Activated CD4-positive, alpha-beta T cell treated with anti-CD3 and anti-CD28 coated beads, Interleukin-2, amount 10 ng/mL, durations not matched to agents 7 days and 5 days (primary cell): ENCODE measurements around the gene GALNT14. TPM values are rescaled to one million over a fixed set of nuclear protein-coding genes. Genes with fewer than 3 reads are reported as not detected.

Experiments
- CTCF ChIA-PET: fragments of 350-600 bp; sonication (Branson Sonifier 250); formaldehyde crosslinking; loops from one replicate; lab custom pipeline; 2021; ENCODE audit warnings: antibody characterized with exemption; lab: Charles Lee
- POLR2A ChIA-PET: fragments of 350-600 bp; sonication (Branson Sonifier 250); formaldehyde crosslinking; loops from one replicate; lab custom pipeline; 2021; ENCODE audit warnings: antibody characterized with exemption; lab: Charles Lee
- DNase-seq: peaks from one replicate; pipeline ENCODE4 v3.0.0-alpha.2; 2020
- H3K27ac Mint-ChIP-seq: one replicate; pipeline ENCODE4 v1.8.0; 2021; ENCODE audit warnings: mild to moderate bottlenecking, moderate library complexity, mixed read lengths
- H3K27me3 Mint-ChIP-seq: one replicate; pipeline ENCODE4 v1.8.0; 2021; ENCODE audit warnings: mixed read lengths
- H3K36me3 Mint-ChIP-seq: one replicate; pipeline ENCODE4 v1.8.0; 2021; ENCODE audit warnings: low read depth, mixed read lengths
- H3K4me1 Mint-ChIP-seq: one replicate; pipeline ENCODE4 v1.8.0; 2021; ENCODE audit warnings: mixed read lengths
- H3K4me3 Mint-ChIP-seq: one replicate; pipeline ENCODE4 v1.8.0; 2021; ENCODE audit warnings: mild to moderate bottlenecking, moderate library complexity, mixed read lengths
- H3K9me3 Mint-ChIP-seq: one replicate; pipeline ENCODE4 v1.8.0; 2021; ENCODE audit warnings: mixed read lengths
- total RNA-seq, 2 experiments: library from RNA; stranded (reverse); gene quantifications; one replicate each; pipeline ENCODE4 v1.2.3, GENCODE V29; 2021

Gene GALNT14
- total RNA-seq, 2 experiments from 2014 or later = not detected

- Mint-ChIP-seq H3K27me3 (peaks cover 7% of the 10 kb centered on the region), H3K4me3 (no peak overlapping the region), H3K36me3 (no peaks in the 10 kb centered on the region), H3K4me1 (no peaks in the 10 kb centered on the region), H3K9me3 (no peaks in the 10 kb centered on the region), H3K27ac (no peak overlapping the region)
- no peak for DNase-seq
- CTCF ChIA-PET = interaction anchor here (0.6 to 1.7 kb wide), 3 partner anchors 8 to 183 kb away, joined by 3 read pairs; no protein-coding TSS in a partner anchor
- POLR2A ChIA-PET = no interaction called here
Measured at GRCh38 chr2:31150120-31150670, 12.0 kb upstream of the GALNT14 start.

GRCh38 chr2:31148514-31148913, 10.3 kb upstream of the GALNT14 start:
- DNase-seq = no peak
- Mint-ChIP-seq H3K36me3 (no peaks in the 10 kb centered on the region), H3K4me1 (no peaks in the 10 kb centered on the region), H3K27me3 (peaks cover 15% of the 10 kb centered on the region), H3K4me3 (no peak overlapping the region), H3K27ac (no peak overlapping the region), H3K9me3 (no peaks in the 10 kb centered on the region)
- ChIA-PET CTCF (no interaction called here), POLR2A (no interaction called here)

DNA sequence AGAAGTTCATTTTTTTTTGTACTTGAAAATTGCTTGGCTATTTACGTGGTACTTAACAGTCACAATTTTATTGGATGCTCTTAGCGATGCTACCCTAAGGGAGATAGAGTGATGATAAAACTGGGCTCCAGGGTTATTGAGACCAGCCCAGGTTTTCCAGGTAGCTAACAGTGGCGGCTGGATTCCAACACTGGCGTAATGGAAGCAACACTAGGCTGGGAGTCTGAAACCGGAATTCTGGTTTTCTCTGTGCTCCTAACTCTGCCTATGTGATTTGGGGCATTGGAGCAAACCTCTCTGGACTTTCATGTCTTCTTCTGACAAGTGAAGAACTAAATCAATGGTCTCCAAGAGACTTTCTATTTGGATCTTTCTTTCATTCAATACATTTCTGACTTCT, 9.4 kb upstream of the GALNT14 start:
- no peak for DNase-seq
- ChIA-PET POLR2A (no interaction called here), CTCF (no interaction called here)
- Mint-ChIP-seq H3K27me3 (peaks cover 15% of the 10 kb centered on the region), H3K9me3 (no peaks in the 10 kb centered on the region), H3K4me3 (no peak overlapping the region), H3K36me3 (no peaks in the 10 kb centered on the region), H3K4me1 (no peaks in the 10 kb centered on the region), H3K27ac (no peak overlapping the region)

DNA sequence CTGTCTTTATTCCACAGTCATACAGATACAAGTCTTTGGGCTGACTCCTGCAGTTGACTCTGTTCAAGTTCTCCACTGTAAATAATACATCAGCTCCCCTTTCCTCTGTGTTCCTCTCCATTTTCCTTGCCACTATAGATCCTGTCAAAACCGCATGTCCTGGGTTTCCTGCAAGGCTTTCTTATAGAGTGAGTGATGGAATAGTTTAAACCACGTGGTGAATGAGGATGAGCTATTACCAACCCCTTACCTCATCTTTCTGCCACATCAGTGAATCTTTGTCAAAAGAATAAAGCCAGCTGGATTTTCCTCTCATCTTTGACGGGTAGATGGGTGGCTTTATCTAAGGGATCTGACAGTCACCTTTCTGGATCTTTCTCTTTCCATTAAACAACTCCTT, 3.9 kb upstream of the GALNT14 start:
- Mint-ChIP-seq H3K27ac (no peak overlapping the region), H3K9me3 (no peaks in the 10 kb centered on the region), H3K4me3 (no peak overlapping the region), H3K36me3 (no peaks in the 10 kb centered on the region), H3K27me3 (peaks cover 37% of the 10 kb centered on the region), H3K4me1 (peaks cover 1% of the 10 kb centered on the region)
- POLR2A ChIA-PET = no interaction called here
- CTCF ChIA-PET = interaction anchor here (0.9 kb wide), 1 partner anchor 9 kb away, joined by 3 read pairs; no protein-coding TSS in a partner anchor
- no peak for DNase-seq

GRCh38 chr2:31141443-31142085, 3.3 kb upstream of the GALNT14 start:
- Mint-ChIP-seq H3K4me3 (no peak overlapping the region), H3K27me3 (peaks cover 41% of the 10 kb centered on the region), H3K9me3 (no peaks in the 10 kb centered on the region), H3K36me3 (no peaks in the 10 kb centered on the region), H3K27ac (no peak overlapping the region), H3K4me1 (peaks cover 7% of the 10 kb centered on the region)
- DNase-seq = no peak
- CTCF ChIA-PET = interaction anchor here (0.8 to 0.9 kb wide), 2 partner anchors 9 to 17 kb away, joined by 3 read pairs; no protein-coding TSS in a partner anchor
- POLR2A ChIA-PET = no interaction called here

GRCh38 chr2:31140151-31140550, 1.9 kb upstream of the GALNT14 start:
- Mint-ChIP-seq H3K9me3 (no peaks in the 10 kb centered on the region), H3K27ac (no peak overlapping the region), H3K4me1 (peaks cover 7% of the 10 kb centered on the region), H3K36me3 (no peaks in the 10 kb centered on the region), H3K4me3 (no peak overlapping the region), H3K27me3 (peaks cover 54% of the 10 kb centered on the region)
- no peak for DNase-seq
- ChIA-PET CTCF (no interaction called here), POLR2A (no interaction called here)

GRCh38 chr2:31139671-31140070, 1.4 kb upstream of the GALNT14 start:
- CTCF ChIA-PET = no interaction called here
- Mint-ChIP-seq H3K4me3 (no peak overlapping the region), H3K4me1 (peaks cover 7% of the 10 kb centered on the region), H3K9me3 (no peaks in the 10 kb centered on the region), H3K27me3 (peaks cover 57% of the 10 kb centered on the region), H3K27ac (no peak overlapping the region), H3K36me3 (no peaks in the 10 kb centered on the region)
- POLR2A ChIA-PET = no interaction called here
- DNase-seq = no peak

GRCh38 chr2:31137211-31138036, 816 bp downstream of the GALNT14 start:
- POLR2A ChIA-PET = no interaction called here
- no peaks in the 10 kb centered on the region for H3K9me3 Mint-ChIP-seq
- peaks cover 57% of the 10 kb centered on the region for H3K27me3 Mint-ChIP-seq
- H3K27ac Mint-ChIP-seq = no peak overlapping the region
- H3K4me3 Mint-ChIP-seq = peak overlapping the region; percentile 49
- no peak for DNase-seq
- no peaks in the 10 kb centered on the region for H3K36me3 Mint-ChIP-seq
- CTCF ChIA-PET = interaction anchor here (1.1 to 1.2 kb wide), 2 partner anchors 197 to 426 kb away, joined by 4 read pairs; no protein-coding TSS in a partner anchor
- H3K4me1 Mint-ChIP-seq = peaks cover 7% of the 10 kb centered on the region

DNA sequence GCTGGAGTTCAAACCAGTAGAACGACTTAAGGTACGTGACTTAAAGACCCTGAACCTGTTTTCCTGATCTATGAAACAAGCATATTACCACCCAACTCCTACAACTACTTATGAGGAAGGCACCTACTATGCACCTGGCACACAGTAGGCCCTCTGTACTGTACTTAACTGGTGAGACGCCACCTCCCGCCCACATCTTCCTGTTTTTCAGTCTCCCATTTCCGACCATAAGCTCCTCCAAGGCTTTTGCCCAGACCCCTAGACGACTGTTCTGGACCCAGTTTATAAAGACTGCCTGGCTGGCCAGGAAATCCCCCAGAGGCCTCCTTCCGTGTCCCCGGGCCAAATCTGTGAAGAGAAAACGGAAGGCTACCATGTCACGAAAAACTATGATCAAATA, 1.5 kb downstream of the GALNT14 start:
- no peaks in the 10 kb centered on the region for H3K36me3 Mint-ChIP-seq
- no peak overlapping the region for H3K27ac Mint-ChIP-seq
- peaks cover 53% of the 10 kb centered on the region for H3K27me3 Mint-ChIP-seq
- peak overlapping the region; percentile 1 for H3K4me3 Mint-ChIP-seq
- H3K9me3 Mint-ChIP-seq = no peaks in the 10 kb centered on the region
- no peak for DNase-seq
- ChIA-PET POLR2A (no interaction called here), CTCF (no interaction called here)
- peaks cover 7% of the 10 kb centered on the region for H3K4me1 Mint-ChIP-seq

DNA sequence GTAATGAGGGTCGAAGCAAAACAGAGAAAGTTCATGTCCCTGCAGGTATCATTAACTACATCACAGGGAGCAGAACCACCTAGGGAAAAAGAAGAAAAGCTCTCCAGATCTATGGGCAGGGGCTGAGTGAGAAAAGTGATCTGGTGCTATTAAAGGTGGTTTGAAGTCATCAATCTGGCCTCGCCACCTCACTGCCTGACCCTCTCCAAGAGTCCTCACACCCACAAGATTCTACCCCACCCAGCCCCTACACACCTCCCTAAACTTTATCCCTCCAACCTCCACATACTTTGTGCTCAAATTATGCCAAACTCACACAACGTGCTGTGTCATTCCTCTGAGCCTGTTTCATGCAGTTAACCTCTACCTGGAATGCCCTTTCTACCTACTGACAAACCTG, 2.2 kb downstream of the GALNT14 start:
- Mint-ChIP-seq H3K4me1 (peaks cover 7% of the 10 kb centered on the region), H3K36me3 (no peaks in the 10 kb centered on the region), H3K4me3 (no peak overlapping the region), H3K9me3 (no peaks in the 10 kb centered on the region), H3K27me3 (peaks cover 53% of the 10 kb centered on the region), H3K27ac (no peak overlapping the region)
- no peak for DNase-seq
- POLR2A ChIA-PET = no interaction called here
- CTCF ChIA-PET = interaction anchor here (0.6 kb wide), 1 partner anchor 16 kb away, joined by 3 read pairs; no protein-coding TSS in a partner anchor

- H3K4me3 Mint-ChIP-seq = no peak overlapping the region
- no peaks in the 10 kb centered on the region for H3K36me3 Mint-ChIP-seq
- peaks cover 44% of the 10 kb centered on the region for H3K27me3 Mint-ChIP-seq
- no peaks in the 10 kb centered on the region for H3K9me3 Mint-ChIP-seq
- CTCF ChIA-PET = no interaction called here
- POLR2A ChIA-PET = no interaction called here
- DNase-seq = no peak
- H3K4me1 Mint-ChIP-seq = peaks cover 7% of the 10 kb centered on the region
- H3K27ac Mint-ChIP-seq = no peak overlapping the region
Measured at GRCh38 chr2:31134480-31134879, 3.8 kb downstream of the GALNT14 start.

- H3K36me3 Mint-ChIP-seq = no peaks in the 10 kb centered on the region
- POLR2A ChIA-PET = no interaction called here
- H3K4me3 Mint-ChIP-seq = no peak overlapping the region
- no peaks in the 10 kb centered on the region for H3K9me3 Mint-ChIP-seq
- H3K4me1 Mint-ChIP-seq = peaks cover 7% of the 10 kb centered on the region
- DNase-seq = no peak
- peaks cover 34% of the 10 kb centered on the region for H3K27me3 Mint-ChIP-seq
- no peak overlapping the region for H3K27ac Mint-ChIP-seq
- CTCF ChIA-PET = no interaction called here
Measured at GRCh38 chr2:31132786-31133185, 5.5 kb downstream of the GALNT14 start.

DNA sequence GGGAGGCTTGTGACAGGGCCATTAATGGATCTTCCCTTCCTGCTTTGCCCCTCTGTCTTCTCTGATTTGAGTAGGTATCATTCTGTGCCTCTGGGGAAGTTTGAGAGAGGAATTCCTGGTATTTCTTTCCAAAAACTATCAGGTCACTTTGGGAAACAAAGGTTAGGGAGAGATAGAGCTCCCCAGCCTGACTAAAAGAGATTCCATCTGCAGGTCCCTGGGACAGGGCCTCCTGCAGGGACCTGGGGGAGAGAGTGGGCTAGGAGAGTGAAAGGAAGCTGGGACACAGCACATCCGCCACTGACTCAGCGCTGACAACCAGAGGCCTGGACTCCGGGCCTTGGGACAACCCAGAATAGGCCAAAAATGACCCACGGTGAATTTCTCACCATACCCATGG, 6.4 kb downstream of the GALNT14 start:
- DNase-seq = no peak
- H3K9me3 Mint-ChIP-seq = no peaks in the 10 kb centered on the region
- H3K27ac Mint-ChIP-seq = no peak overlapping the region
- POLR2A ChIA-PET = no interaction called here
- no peaks in the 10 kb centered on the region for H3K36me3 Mint-ChIP-seq
- CTCF ChIA-PET = no interaction called here
- peaks cover 28% of the 10 kb centered on the region for H3K27me3 Mint-ChIP-seq
- no peak overlapping the region for H3K4me3 Mint-ChIP-seq
- peaks cover 3% of the 10 kb centered on the region for H3K4me1 Mint-ChIP-seq
